CD4-positive, alpha-beta T cell treated with Interleukin-6 at 100 ng/mL for 8 hours (primary cell): ENCODE measurements around the gene AGAP3.

Experiments
- DNase-seq: peaks from one replicate; pipeline ENCODE4 v3.0.0-alpha.2; 2020; ENCODE audit warnings: mixed read lengths, low spot score

The AGAP3 gene

DNA sequence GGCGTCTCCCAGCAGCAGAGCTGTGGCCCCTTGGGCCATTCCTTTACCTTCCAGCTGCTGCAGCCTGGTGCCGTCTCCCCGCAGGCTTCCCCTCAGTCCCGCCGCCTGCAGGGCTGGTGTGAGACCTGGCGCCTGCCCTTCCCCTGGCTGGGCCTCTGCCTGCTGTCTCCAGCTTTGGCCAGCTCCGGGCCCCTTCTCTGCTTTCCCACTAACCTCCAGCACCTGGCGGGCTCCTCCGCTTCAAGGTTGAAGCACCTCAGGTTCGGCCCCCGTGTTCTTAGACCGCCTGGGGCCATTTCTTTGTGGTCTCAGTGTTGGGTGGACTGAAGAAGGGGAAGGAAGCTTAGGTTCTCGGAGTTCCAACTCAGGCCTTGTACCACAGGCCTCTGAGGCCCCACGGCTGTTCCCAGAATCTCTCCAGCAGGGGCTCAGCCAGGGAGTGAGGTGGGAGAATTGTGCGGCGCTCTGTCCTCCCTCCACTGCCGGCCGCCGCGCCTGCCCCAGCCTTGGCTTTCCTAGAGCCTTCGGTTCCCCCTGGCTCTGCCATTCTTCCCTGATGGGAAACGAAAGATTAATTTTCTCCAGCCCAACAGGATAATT lies 50.9 kb downstream of the AGAP3 start:
- DNase-seq: no peak

DNA sequence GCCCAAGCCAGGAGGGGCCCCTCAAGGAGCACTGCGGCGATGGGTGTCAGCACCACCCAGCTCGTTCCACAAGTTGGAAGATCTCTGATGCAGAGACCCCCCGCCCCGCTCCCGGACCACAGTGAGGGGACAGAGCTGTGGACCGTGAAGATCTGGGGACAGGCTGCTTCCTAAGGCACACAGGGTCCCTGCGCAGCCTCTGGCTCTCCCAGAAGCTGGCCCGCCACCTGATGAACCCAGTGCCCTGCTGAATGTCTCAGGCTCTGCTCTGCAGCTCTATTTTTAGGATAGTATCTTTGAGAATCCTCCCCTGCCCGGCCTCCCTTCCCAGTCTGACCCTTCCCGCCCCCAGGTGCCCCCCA lies 51.5 kb downstream of the AGAP3 start:
- DNase-seq: no peak

DNA sequence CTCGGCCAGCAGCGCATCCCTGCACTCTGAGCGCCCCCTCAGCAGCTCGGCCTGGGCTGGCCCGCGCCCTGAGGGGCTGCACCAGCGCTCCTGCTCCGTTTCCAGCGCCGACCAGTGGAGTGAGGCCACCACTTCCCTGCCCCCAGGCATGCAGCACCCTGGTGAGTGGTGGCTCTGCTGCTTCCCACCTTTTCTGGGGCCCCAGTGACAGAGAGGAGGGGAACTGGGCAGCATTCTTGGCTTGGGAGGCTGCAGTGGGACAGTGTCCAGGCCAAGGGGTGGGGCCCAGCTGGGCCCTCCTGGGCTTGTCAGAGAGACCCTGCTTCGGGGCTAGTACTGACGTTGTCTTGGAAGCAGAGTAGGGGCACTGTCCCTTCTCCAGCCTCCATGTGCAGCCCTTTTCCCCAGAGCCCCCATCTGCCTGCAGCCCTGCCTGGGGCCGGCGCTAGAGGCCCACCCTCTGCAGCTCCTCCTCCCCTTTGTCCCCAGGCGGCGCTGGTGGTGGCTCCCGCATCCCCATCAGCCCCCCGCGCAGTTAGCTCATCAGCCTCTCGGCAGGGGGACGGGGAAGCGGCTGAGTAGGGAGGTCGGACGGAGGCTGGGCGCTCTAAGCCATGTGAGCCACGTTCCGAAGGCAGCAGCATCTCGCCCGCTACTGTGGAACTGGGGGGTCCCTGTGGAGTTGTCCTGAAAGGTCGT lies 52.0 kb downstream of the AGAP3 start:
- DNase-seq: no peak

- no peak for DNase-seq
Measured at GRCh38 chr7:151139071-151139790, 53.0 kb downstream of the AGAP3 start.

DNA sequence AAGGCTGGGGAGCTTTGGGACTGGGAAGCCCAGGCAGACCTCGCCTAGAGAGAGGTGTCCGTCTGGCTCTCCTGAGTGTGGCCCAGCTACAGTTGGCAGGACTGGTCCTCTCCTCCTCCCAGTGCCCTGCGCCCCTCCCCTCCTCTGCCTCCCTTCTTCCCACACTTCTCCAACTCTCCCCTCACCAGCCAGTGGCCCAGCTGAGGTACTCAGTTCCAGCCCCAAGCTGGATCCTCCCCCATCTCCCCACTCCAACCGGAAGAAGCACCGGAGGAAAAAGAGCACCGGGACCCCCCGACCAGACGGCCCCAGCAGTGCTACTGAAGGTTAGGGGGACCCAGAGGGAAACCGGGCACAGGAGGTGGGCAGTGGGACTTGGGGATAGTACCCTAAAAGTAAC lies 53.5 kb downstream of the AGAP3 start:
- no peak for DNase-seq

DNA sequence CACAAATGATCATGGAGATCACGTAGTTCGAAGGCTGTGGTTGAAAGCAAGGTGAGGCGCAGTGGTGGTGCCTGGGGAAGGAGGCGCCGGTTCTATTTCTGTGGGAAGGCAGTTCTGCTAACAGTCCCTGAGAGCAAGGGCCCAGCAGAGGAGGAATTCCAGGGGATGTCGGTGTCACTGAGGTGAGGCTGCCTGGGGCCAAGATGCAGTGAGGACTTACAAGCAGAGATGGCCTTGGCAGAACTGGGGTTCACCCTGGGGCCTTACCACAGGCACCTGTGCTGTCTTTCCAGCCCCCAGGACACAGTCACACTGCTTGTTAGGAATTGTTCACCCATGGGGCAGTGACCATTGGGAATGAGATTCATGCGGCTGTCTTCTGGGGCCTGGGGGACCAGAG lies 54.6 kb downstream of the AGAP3 start:
- DNase-seq: no peak

DNA sequence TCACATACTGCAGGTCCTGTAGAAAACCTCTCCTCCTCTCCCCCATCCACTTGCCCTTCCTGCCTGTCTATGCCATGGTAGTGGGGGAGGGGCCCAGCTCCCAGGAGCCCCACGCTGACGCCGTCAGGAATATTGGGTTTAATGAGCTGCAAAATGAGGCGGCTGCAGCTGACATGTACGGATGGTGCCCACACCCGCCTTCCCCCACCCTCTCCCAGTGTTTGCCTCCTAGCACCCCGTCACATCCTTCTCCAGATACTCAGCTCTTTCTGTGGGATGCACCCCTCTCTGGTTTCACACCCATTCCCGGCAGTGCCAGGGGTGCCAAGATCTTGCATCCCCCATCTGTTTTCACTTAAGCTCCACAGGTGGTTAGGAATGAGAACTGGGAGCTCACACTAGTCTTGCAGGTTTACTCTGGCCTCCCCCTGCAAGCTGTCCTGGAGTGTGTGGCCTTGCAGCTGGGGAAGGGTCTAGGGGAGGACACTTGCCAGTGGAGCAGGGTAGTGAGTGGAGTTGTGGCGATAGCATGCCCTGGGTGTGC lies 55.1 kb downstream of the AGAP3 start:
- no peak for DNase-seq

GRCh38 chr7:151141855-151142685 lies 55.8 kb downstream of the AGAP3 start:
- DNase-seq: no peak

GRCh38 chr7:151142686-151143040 lies 56.4 kb downstream of the AGAP3 start:
- no peak for DNase-seq

GRCh38 chr7:151143261-151144015 lies 57.2 kb downstream of the AGAP3 start:
- DNase-seq: no peak

DNA sequence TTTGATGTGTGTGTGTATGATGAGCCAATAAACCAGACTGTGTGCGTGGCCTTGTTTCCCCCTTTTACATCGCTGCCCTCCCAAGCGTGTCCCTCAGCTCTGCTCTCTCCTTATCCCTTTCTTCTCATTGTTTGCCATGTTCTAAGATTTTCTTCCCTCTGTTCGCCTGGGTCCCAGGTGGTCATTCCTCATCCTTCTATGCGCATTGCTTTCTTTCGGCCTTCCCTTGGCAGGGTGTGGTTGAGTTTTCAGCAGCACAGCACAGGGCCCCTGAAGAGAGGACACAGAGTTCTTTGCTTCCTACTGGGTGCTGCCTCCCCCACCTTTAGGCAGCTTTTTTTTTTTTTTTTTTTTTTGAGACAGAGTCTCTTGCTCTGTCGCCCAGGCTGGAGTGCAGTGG lies 58.1 kb downstream of the AGAP3 start:
- DNase-seq: no peak

GRCh38 chr7:151146761-151147160 lies 60.5 kb downstream of the AGAP3 start:
- no peak for DNase-seq

GRCh38 chr7:151148319-151149259 lies 62.3 kb downstream of the AGAP3 start:
- no peak for DNase-seq

DNA sequence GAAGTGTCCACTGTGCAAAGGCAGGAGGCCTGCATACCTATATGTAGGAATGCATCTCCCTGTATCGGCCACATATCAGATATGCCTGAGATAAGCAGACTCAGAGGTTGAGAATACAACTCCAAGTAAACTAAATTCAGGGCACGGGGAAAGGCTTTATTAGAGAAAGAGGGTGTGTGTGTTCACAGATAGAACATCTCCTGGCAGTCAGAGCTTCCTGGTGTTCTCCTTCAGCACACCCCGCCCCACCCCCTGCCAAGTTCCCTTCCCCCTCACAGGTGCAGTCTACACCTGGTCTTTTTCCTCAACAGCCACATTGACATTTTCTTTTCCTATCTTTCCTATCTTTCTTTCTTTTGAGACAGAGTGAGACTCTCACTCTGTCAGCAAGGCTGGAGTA lies 64.1 kb downstream of the AGAP3 start:
- DNase-seq: no peak

DNA sequence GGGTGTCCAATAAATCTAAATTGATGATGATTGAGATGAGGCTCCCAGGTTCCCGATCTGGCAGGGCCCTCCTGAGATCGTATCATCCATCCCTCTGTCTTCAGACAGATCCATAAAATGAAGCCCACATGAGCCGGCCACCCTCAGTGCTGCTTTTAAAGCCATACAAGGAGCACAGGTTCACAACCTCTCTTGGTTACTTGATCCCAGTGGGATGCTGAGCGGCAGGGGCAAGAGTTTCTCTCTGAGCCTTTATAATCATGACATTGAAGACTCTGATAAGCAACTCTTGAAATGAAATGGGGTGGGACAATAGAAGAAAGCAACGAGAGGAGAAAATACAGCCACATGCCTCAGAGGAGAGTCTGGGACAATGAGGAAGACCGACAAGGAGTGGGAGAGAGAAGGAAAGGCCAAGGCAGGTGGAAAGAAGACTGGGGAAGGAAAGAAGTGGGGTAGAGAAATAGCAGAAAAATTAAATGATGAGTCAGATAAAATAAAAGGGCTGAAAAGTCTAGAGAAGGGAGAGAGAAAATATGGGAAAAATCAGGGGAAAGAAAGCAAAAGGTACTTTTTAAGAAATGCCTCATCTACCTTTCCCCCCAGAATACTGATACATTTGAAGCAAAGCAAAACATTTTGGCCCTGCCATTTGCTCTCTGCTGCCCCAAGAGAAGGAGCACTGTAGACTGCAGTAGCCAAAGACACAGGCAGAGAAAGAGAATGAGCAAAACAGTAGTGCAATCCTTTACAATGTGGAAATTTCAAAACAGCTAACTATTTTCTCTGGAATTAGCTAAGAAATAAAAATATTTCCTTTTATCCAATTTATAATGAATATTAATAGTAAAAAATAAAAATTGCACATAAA lies 66.6 kb downstream of the AGAP3 start:
- no peak for DNase-seq

DNA sequence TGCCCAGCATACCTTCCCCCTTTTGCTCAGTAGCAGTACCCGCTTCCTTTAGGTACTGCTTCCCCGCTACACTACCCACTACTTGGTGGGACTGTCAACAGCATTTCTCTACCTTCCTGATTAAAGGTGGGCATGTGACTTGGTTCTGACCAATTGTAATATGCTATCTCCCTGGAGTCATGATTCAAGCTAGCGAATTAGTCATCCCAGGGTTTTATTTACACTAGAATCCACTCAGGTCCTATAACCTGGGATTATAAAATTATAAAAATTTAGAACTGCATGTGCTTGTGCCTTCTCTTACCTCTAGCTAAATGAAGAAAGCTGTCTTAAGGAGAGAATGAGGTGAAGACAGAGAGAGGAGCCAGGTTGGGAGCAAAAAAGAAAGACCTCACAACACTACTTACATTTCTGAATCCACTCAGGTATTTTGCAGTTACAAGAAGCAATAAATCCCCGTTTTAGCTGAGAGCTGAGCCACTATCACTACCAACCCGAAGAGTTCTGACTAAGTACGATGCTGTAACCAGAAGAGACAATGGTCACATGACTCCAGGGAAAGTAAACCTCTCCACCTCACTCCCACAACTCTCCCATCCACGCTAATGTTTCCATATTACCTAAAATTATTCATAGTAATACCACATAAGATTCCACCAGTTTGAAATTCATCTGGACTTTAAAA lies 71.5 kb downstream of the AGAP3 start:
- no peak for DNase-seq

GRCh38 chr7:151161757-151162156 lies 75.5 kb downstream of the AGAP3 start:
- DNase-seq: no peak

DNA sequence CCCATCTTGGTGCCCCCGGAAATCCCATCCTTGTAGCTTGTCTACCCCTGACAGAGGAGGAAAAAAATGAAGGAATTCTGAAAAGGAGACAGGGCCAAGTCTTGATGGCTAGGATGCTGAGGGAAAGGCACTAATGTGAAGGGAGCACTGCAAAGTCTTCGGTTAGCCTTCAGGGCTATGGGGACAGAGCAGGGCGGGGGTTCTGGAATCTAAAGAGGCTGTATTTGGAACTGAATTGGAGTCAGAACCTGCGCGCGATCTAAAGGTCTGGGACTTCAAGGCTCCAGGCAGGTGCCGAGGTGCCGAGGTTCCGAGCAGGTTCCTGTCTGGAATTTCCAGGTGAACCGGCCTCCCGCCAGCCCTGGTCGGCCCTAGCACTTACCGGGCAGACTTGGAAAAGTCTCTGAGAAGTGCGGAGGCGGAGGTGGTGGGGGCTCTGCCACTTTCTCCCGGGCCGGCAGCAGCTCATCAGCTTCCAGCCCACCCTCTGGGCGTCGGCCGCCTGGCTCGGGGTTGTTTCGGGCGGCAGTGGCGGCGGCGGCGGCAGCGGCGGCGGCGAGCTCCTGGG lies 80.4 kb downstream of the AGAP3 start:
- no peak for DNase-seq
